NCI-H526 (cell line): Measurements from ENCODE around the gene ENTHD1.

Experiments
- DNase-seq, 2 experiments: peaks; one replicate each; lab custom pipeline; 2025; lab: John Stamatoyannopoulos, UW

Gene ENTHD1

GRCh38 chr22:39713799-39714290 is 179.7 kb downstream of the ENTHD1 start:
- DNase-seq: no peak

- DNase-seq: no peak
Observed at GRCh38 chr22:39712751-39713525, 180.6 kb downstream of the ENTHD1 start.

GRCh38 chr22:39712081-39712480 is 181.5 kb downstream of the ENTHD1 start:
- DNase-seq: no peak

GRCh38 chr22:39710380-39711150 is 183.0 kb downstream of the ENTHD1 start:
- DNase-seq: no peak

- no peak for DNase-seq
Observed at GRCh38 chr22:39707816-39708215, 185.7 kb downstream of the ENTHD1 start.

GRCh38 chr22:39707351-39707750 is 186.2 kb downstream of the ENTHD1 start:
- no peak for DNase-seq

GRCh38 chr22:39706376-39707140 is 187.0 kb downstream of the ENTHD1 start:
- DNase-seq: no peak

GRCh38 chr22:39705386-39705785 is 188.2 kb downstream of the ENTHD1 start:
- no peak for DNase-seq

GRCh38 chr22:39703928-39704639 is 189.5 kb downstream of the ENTHD1 start:
- DNase-seq: no peak

GRCh38 chr22:39703091-39703490 is 190.5 kb downstream of the ENTHD1 start:
- no peak for DNase-seq

GRCh38 chr22:39700565-39700964 is 193.0 kb downstream of the ENTHD1 start:
- no peak for DNase-seq

GRCh38 chr22:39699631-39700360 is 193.8 kb downstream of the ENTHD1 start:
- DNase-seq: no peak

- no peak for DNase-seq
Observed at GRCh38 chr22:39697790-39698430, 195.7 kb downstream of the ENTHD1 start.

GRCh38 chr22:39693943-39694500 is 199.5 kb downstream of the ENTHD1 start:
- DNase-seq: no peak
